HG03521 (cell line): ENCODE measurements around the gene SGK2.
"Not testable (repeated sequence)": the region's sequence is repeated elsewhere in the genome, so short reads cannot be mapped to it uniquely, and the experiment has no call there.

Experiments used
- ATAC-seq: cut with Tn5 transposase; IDR thresholded peaks from one replicate; pipeline ENCODE4 v1.9.1; 2021; ENCODE audit warnings: mild to moderate bottlenecking, moderate library complexity; ENCODE audit not compliant: unreplicated experiment

SGK2 gene

DNA sequence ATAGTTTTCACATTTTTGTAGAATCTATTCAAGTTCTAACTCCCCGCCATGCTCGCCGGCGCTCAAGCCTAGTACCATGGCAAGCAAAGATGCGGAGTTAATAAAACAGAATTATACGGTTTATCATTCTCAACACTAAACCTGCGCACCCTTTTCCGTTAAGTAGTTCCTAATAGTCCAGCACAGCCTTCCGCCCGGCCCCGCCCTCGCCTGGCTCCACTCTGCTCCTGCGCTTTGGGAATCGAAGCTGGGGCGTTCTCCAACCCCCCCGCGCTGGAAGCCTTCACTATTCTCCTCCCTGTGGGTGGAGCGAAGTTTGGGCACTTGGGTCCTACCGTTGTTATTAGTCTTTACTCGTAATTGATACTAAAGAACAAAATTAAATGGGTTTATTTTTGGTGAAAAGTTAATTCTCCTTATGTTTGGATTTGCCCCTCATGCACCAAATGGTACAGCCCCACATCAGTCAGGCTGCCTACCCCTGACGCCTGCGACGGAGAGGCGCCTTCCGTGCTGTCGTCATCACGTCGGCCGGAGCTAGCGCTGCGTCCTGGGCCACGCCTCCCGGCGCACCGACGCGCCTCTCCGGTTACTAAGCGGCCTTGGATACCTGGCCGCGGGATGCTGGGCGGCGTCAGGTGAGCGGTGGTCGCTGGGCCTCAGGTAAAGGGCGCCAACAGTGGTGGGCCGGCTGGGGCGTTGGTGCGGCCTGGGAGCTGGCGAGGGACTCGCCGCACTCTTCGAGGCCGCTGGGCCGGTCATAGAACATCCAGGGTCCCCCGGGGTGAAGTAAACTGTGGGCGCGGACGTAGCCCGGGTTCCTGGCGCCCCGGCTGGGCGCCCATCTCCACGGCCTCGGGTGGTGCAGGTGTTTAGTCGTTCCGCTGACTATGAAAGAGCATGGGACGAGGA is 31.8 kb downstream of the SGK2 start, which contains the start of gene IFT52:
IFT52 (plus strand) TSS at position 546 of the 912 bp plus-strand sequence. CDS start 3,762 bp downstream, outside the sequence.
- ATAC-seq = peak; percentile 99

DNA sequence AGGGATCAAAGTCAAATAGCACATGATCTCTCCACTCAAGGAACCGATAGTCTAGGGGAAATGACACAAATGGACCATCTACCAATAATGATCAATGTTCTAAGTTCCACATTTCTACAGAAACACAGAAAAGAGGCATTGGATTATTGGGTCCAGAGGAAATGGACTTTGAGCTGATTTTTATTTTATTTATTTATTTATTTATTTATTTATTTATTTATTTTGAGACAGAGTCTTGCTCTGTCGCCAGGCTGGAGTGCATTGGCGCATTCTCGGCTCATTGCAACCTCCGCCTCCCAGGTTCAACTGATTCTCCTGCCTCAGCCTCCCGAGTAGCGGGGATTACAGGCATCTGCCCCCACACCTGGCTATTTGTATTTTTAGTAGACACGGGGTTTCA is 43.1 kb downstream of the SGK2 start:
- not testable (repeated sequence) for ATAC-seq

DNA sequence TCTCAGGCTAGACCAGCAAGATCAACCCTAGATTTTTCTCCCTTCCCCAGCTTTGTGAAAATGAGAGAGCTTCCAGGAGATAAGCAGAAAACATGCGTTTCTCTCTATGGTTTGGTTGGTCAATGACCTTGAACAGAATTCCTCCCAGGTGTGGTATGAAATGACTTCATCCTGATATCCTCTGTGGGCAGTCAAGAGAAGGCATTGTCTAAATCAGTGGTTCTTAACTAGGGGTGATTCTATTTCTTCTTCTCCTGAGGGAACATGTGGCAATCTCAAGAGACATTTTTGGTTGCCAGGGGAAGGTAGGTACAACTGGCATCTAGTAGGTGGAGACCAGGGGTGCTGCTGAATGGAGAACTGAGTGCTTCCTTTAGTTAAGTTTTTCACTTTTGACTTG is 44.3 kb downstream of the SGK2 start:
- ATAC-seq = no peak

DNA sequence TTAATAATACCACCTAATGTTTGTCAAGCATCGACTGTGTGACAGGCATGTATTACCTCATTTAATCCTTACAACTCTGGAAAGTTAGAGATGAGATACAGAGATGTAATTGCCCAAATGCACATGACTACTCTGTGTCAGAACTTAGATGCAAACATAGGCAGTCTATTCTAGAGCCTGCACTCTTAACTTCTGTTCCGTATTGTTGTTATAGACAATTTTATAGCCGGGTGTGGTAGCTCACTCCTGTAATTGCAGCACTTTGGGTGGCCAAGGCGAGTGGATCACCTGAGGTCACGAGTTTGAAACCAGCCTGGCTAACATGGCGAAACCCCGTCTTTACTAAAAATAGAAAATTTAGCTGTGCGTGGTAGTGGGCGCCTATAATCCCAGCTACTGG is 46.9 kb downstream of the SGK2 start:
- no peak for ATAC-seq

DNA sequence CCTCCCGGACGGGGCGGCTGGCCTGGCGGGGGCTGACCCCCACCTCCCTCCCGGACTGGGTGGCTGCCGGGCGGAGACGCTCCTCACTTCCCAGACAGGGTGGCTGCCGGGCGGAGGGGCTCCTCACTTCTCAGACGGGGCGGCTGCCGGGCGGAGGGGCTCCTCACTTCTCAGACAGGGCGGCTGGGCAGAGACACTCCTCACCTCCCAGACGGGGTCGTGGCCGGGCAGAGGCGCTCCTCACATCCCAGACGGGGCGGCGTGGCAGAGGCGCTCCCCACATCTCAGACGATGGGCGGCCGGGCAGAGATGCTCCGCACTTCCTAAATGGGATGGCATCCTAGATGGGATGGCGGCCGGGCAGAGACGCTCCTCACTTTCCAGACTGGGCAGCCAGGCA is 48.5 kb downstream of the SGK2 start:
- not testable (repeated sequence) for ATAC-seq

DNA sequence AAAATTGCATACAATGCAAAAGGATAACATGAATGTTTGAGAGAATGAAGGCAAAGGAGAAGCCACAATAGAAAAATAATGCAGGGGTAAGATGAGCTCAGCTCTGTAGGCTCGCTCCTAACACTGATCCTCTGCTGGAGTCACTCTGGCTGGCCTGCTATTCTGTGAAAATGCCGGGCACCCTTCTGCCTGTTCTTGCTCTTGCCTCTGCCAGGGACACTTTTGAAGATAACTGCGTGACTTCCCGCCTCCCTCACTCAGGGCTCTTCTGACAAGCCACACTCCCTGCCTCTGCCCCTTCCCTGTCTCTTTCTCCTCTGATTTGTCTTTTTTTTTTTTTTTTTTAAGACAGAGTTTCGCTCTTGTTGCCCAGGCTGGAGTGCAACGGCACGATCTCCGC is 72.8 kb downstream of the SGK2 start:
- no peak for ATAC-seq
